ENCODE measurements around the gene INPP5F.
"Not testable (repeated sequence)": the region's sequence is repeated elsewhere in the genome, so short reads cannot be mapped to it uniquely, and the experiment has no call there.

The INPP5F gene

GRCh38 chr10:119781498-119781897 is 55.6 kb downstream of the INPP5F start:
- no peak for DNase-seq (ENCODE audit: low spot score)
- in situ Hi-C loops (cut with MboI; ENCODE audit: low sequenced_read_pairs, unreplicated experiment), result no loop called here
- TF ChIP-seq CTCF (IDR thresholded peaks at IDR 0.05; ENCODE audit: borderline replicate concordance, control extremely low read depth, extremely low read depth, insufficient read depth, missing control alignments), result no peak

- DNase-seq (ENCODE audit: low spot score), result no peak
- TF ChIP-seq CTCF (IDR thresholded peaks at IDR 0.05; ENCODE audit: borderline replicate concordance, control extremely low read depth, extremely low read depth, insufficient read depth, missing control alignments), result no peak
- in situ Hi-C loops (cut with MboI; ENCODE audit: low sequenced_read_pairs, unreplicated experiment), result no loop called here
Measured at GRCh38 chr10:119782981-119783664, 57.3 kb downstream of the INPP5F start.

- in situ Hi-C loops (cut with MboI; ENCODE audit: low sequenced_read_pairs, unreplicated experiment), result no loop called here
- DNase-seq (ENCODE audit: low spot score), result no peak
- TF ChIP-seq CTCF (IDR thresholded peaks at IDR 0.05; ENCODE audit: borderline replicate concordance, control extremely low read depth, extremely low read depth, insufficient read depth, missing control alignments), result no peak
Measured at GRCh38 chr10:119783665-119784027, 57.8 kb downstream of the INPP5F start.

- TF ChIP-seq CTCF (IDR thresholded peaks at IDR 0.05; ENCODE audit: borderline replicate concordance, control extremely low read depth, extremely low read depth, insufficient read depth, missing control alignments), result no peak
- in situ Hi-C loops (cut with MboI; ENCODE audit: low sequenced_read_pairs, unreplicated experiment), result no loop called here
- DNase-seq (ENCODE audit: low spot score), result peak; percentile 61
Measured at GRCh38 chr10:119784340-119785067, 58.7 kb downstream of the INPP5F start.

- TF ChIP-seq CTCF (IDR thresholded peaks at IDR 0.05; ENCODE audit: borderline replicate concordance, control extremely low read depth, extremely low read depth, insufficient read depth, missing control alignments), result no peak
- DNase-seq (ENCODE audit: low spot score), result no peak
- in situ Hi-C loops (cut with MboI; ENCODE audit: low sequenced_read_pairs, unreplicated experiment), result no loop called here
Measured at GRCh38 chr10:119786117-119786769, 60.4 kb downstream of the INPP5F start.

GRCh38 chr10:119795101-119795500 is 69.3 kb downstream of the INPP5F start:
- in situ Hi-C loops (cut with MboI; ENCODE audit: low sequenced_read_pairs, unreplicated experiment); DNase-seq (ENCODE audit: low spot score): not testable (repeated sequence)

GRCh38 chr10:119796039-119796438 is 70.2 kb downstream of the INPP5F start:
- TF ChIP-seq CTCF (IDR thresholded peaks at IDR 0.05; ENCODE audit: borderline replicate concordance, control extremely low read depth, extremely low read depth, insufficient read depth, missing control alignments), result no peak
- in situ Hi-C loops (cut with MboI; ENCODE audit: low sequenced_read_pairs, unreplicated experiment), result no loop called here
- no peak for DNase-seq (ENCODE audit: low spot score)
